ENCODE results near the gene SAMD15.
"Not testable (repeated sequence)": the region's sequence is repeated elsewhere in the genome, so short reads cannot be mapped to it uniquely, and the experiment has no call there.

GRCh38 chr14:77416098-77416497, 38.9 kb downstream of the SAMD15 start:
- not testable (repeated sequence) for TF ChIP-seq CTCF (conservative IDR thresholded peaks at IDR 0.05; ENCODE audit: low read depth, low read length); EZH2 (IDR thresholded peaks at IDR 0.05; ENCODE audit: low read length, unreplicated experiment)
